ENCODE results near the gene PI4KA. TPM values are rescaled to one million over a fixed set of nuclear protein-coding genes. Genes with fewer than 3 reads are reported as not detected.

PI4KA gene
- total RNA-seq, 1 donor from 2014 or later, result 150 TPM

GRCh38 chr22:20865875-20866445, 7.3 kb upstream of the PI4KA start:
- TF ChIP-seq CTCF (IDR thresholded peaks at IDR 0.05), result no peak
- H3K27me3 ChIP-seq, result no peaks in the 10 kb centered on the region
- H3K4me3 ChIP-seq, result no peak overlapping the region
- H3K27ac ChIP-seq, result no peak overlapping the region
- intact Hi-C loops (cut with DNase I), result no loop called here
- H3K36me3 ChIP-seq, result peaks cover 12% of the 10 kb centered on the region in 2 donors
- peaks cover 0 to 4% of the 10 kb centered on the region in 2 donors for H3K4me1 ChIP-seq
- DNase-seq (ENCODE audit: low spot score in 2 of 2), result no peak
- no peaks in the 10 kb centered on the region for H3K9me3 ChIP-seq

GRCh38 chr22:20865331-20865730, 6.7 kb upstream of the PI4KA start:
- Histone ChIP-seq H3K4me1 (peaks cover 0 to 4% of the 10 kb centered on the region in 2 donors), H3K4me3 (no peak overlapping the region), H3K27ac (no peak overlapping the region), H3K27me3 (no peaks in the 10 kb centered on the region), H3K36me3 (peaks cover 6% of the 10 kb centered on the region in 2 donors), H3K9me3 (no peaks in the 10 kb centered on the region)
- TF ChIP-seq CTCF (IDR thresholded peaks at IDR 0.05), result no peak
- DNase-seq (ENCODE audit: low spot score in 2 of 2), result no peak
- intact Hi-C loops (cut with DNase I), result no loop called here

GRCh38 chr22:20864186-20864908, 5.7 kb upstream of the PI4KA start:
- no peak overlapping the region for H3K27ac ChIP-seq
- H3K27me3 ChIP-seq, result no peaks in the 10 kb centered on the region
- no peak for DNase-seq (ENCODE audit: low spot score in 2 of 2)
- H3K4me1 ChIP-seq, result peaks cover 0 to 4% of the 10 kb centered on the region in 2 donors
- TF ChIP-seq CTCF (IDR thresholded peaks at IDR 0.05), result no peak
- no peaks in the 10 kb centered on the region for H3K9me3 ChIP-seq
- H3K36me3 ChIP-seq, result peaks cover 0 to 4% of the 10 kb centered on the region in 2 donors
- no peak overlapping the region for H3K4me3 ChIP-seq
- intact Hi-C loops (cut with DNase I), result no loop called here

GRCh38 chr22:20863366-20863765, 4.8 kb upstream of the PI4KA start:
- DNase-seq (ENCODE audit: low spot score in 2 of 2), result no peak
- Histone ChIP-seq H3K27ac (no peak overlapping the region), H3K27me3 (no peaks in the 10 kb centered on the region), H3K4me3 (no peak overlapping the region), H3K36me3 (peaks cover 0 to 4% of the 10 kb centered on the region in 2 donors), H3K9me3 (no peaks in the 10 kb centered on the region), H3K4me1 (peaks cover 0 to 4% of the 10 kb centered on the region in 2 donors)
- TF ChIP-seq CTCF (IDR thresholded peaks at IDR 0.05), result no peak
- intact Hi-C loops (cut with DNase I), result no loop called here

GRCh38 chr22:20862540-20862939, 3.9 kb upstream of the PI4KA start:
- intact Hi-C loops (cut with DNase I), result no loop called here

More at GRCh38 chr22:20862540-20862939, 3.9 kb upstream of the PI4KA start:
- no peaks in the 10 kb centered on the region for H3K9me3 ChIP-seq
- TF ChIP-seq CTCF (IDR thresholded peaks at IDR 0.05), result no peak
- H3K36me3 ChIP-seq, result peaks cover 0 to 4% of the 10 kb centered on the region in 2 donors
- no peaks in the 10 kb centered on the region for H3K27me3 ChIP-seq
- no peak overlapping the region for H3K27ac ChIP-seq
- no peak overlapping the region for H3K4me3 ChIP-seq
- no peak for DNase-seq (ENCODE audit: low spot score in 2 of 2)
- peaks cover 0 to 2% of the 10 kb centered on the region in 2 donors for H3K4me1 ChIP-seq
